COLO668 (cell line): ENCODE data around the gene COX19.

Experiments
- DNase-seq: peaks from one replicate; lab custom pipeline; 2025; ENCODE audit not compliant: unreplicated experiment; lab: John Stamatoyannopoulos, UW

COX19 gene, protein sequence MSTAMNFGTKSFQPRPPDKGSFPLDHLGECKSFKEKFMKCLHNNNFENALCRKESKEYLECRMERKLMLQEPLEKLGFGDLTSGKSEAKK

DNA sequence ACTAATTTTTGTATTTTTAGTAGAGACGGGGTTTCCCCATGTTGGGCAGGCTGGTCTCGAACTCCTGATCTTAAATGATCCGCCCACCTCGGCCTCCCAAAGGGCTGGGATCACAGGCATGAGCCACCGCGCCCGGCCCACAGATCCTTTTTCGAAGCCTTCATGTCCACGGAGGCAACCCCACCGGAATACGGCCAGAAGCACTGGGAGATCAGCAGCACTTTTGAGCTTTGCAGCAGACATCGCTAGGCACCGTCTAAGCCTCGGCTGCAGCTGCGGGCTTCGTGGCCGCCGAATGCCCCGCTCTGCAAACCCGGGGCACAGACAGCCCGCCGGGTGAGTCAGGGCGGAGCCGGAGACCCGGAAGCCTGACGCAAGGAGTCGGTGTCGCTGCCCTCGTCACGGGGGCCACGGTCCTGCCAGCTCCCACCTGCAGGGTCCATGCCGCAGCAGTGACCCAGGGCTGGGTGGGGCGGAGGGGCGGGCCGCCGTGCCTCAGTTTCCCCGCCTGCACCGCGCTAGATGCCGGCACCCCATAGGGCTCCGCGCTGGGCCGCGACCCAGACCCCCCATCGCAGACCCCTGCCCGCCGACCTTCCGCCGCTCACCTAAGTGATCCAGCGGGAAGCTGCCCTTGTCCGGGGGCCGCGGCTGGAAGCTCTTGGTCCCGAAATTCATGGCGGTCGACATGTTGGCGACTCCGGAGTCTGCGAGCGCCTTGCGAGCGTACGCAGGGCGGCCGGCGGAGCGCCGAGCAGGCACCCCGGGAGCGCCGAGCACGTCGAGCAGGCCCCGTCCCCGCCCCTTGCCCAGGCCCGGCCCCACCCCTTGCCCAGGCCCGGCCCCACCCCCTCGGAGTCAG, at the start of gene COX19:
TSS of gene COX19 (minus strand) at position 730 of the 862 bp plus-strand sequence. CDS start at position 690, 40 bp downstream.
- peak; percentile 97 for DNase-seq

DNA sequence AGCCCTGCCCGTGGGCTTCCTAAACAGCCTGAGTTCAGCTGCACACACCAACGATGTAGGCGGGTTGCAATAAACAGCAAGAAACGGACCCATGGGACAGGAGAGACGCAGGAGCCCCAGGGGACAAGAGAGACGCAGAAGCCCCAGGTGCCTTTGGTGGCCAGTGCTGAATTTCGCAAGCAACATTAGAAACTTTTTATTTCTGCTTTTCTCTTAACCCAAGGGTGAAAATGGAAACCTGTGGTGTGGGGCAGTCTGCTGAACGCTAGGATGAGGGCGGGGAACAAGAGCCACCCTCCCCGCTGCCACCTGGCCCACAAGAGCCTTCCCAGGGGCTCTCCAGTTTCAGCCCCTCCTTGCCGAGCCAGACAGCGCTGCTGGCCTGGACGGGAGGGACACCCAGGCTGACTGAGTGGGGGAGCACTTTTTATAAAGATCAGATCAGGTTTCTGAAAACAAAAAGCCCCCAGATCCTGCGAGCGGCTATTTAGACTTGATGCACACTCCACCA, 49.0 kb upstream of the COX19 start:
- peak; percentile 45 for DNase-seq

DNA sequence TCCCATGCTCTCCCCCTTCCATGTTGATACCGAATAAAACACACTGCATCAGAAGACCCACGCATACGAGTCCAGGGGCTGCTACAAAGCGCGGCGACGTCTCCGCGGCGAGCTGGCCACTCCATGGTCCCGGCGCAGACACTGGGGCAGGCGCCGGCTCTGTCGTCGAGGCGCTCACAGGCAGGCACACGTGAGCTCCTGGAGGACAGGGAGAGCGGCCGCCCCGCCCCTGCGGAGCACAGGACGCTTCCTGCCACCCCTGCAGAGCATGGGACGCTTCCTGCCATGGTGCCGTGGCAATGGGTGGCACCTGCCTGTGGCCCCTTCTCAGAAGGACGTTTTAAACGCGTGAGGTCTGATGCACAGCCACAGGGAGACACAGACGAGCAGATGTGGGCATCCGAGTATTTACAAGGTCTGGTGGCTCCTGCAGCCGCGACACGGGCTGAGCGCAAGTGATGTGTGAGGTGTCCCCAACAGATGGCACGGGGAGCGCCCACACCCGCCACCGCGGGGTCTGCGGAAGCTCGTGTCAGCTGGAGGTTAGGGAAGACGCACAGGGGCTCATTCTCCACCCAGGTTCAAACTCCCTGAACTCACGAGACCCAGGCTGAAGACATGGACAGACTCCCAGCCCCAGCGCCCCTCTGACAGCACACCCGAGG, 47.6 kb upstream of the COX19 start:
- no peak for DNase-seq

DNA sequence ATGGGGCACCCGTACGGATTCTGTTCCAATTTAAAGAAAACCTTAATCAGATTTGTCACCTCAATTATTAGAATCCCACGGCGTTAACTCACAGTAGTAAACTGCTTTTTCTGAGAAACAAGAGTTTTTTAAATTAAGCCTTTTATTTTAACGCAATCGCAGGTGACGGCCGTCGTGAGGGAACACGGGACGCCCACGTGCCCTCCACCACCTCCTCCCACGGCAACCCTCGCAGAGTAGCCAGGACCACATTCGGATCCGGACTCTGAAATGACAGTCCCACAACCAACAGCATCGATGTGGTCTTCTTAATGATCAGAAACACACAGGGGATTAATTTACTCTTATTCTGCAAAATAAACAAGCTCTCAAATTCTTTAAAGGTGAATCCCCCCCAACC, 47.0 kb upstream of the COX19 start:
- DNase-seq, result no peak

DNA sequence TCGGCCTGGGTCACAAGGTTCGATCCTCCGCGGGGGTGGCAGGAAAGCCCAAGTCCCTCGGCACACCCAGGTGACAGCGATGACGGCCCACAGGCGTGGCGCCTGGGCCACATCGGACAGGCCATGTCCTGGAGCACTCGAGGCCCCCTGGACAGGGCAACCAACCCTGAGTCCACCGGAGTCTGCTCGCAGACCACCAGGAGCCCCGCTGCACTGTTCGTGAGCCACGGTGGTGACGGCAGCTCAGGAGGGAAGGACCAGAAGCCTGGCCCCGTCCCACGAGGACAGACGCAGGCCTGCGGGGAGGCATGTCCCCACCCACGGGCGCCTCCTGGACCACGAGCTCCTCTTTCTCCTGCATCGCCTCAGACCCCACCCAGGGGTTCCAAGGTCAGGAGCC, 46.6 kb upstream of the COX19 start:
- no peak for DNase-seq

DNA sequence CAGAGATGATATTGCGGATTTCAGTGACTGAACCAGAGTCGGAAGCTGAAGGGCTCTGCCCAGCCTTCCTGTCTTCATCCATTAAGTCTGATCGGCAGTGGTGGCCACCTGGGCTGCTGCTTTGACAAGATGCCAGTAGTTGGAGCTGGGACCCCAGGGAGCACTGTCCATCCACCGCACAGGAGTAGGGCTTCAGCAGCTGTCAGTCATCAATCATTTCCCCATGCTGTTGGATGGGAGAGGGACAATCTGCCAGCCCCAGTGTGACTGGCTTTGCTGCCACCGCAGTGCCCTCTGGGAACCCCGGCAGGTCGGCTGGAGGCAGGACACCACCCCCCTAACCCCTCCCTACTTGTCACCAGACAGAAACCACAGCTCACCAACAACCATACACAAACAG, 46.0 kb upstream of the COX19 start:
- DNase-seq, result no peak

DNA sequence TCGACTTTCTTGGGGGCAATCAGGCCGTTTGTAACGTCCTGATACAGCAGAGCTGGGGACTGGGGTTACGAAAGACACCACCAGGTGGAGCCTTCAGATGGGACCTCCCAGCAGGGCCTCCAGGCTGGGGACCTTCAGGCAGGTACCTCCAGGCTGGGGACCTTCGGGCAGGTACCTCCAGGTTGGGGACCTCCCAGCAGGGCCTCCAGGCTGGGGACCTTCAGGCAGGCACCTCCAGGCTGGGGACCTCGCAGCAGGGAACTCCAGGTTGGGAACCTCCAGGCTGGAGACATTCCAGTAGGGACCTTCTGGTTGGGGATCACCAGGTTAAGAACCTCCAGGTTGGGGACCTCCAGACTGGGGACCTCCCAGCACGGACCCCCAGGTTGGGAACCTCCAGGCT, 45.5 kb upstream of the COX19 start:
- no peak for DNase-seq

DNA sequence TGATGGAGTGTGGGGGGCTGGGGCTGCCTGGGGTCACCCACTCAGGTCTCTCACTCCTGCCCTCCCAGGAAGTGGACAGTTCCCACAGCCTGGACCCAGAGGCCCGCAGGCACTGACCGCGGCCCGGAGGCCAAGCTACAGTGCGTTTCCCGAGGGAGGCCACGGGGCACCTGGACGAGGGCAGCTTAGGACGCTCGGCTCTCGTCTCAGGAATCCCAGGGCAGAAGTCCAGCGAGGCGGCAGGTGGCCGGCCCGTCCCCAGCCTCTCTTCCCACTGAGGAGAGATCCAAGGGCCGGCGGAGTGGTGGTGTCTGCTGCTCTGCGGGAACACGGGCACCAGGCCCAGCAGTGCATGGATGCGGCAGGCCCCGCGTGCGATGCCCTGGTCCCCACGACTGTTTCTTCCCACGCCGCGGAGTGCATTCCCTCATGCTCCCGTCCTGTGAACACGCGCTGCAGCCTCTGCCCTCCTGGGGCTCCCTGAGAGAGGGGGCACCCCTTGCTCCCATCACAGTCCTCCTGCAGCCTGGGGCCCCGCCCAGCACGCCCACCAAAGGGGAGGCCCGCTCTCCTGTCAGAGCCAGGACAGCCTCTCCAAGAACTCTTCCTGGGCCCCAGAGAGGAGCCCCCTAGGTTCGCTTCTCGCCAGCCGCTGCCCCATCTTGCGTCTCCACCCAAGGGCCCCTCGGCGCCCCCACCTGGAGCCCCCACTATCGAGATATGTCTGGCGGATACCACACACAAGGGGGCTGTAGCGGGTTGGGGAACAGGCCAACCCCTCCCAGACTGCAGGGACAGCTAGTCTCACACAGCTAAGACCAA, 44.7 kb upstream of the COX19 start:
- no peak for DNase-seq

DNA sequence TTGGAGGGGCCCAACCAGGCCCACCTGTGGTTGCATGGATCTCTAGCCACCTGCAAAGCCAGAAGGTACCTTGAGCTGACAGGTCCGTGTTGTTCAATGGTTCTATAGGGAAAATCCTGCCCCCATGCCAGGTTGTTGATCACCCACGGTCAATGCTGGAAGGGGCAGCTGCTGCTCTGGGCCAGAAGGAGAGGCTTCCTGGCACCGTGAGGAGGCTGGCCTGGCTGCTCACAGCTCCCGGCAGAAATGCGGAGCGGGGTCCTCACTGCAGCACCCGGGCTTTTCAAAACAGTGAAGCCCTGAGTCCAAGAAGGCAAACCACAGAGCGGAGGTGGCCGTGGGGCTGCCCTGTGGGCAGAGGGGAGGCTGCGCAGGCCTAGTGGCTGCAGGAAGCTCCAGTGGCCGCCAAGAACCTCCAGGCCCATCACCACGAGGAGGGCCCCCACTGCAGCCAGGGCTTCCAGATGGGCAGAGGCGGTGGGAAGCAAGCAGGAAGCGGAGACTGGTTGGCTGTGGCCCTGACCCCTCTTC, 44.0 kb upstream of the COX19 start:
- DNase-seq, result no peak

DNA sequence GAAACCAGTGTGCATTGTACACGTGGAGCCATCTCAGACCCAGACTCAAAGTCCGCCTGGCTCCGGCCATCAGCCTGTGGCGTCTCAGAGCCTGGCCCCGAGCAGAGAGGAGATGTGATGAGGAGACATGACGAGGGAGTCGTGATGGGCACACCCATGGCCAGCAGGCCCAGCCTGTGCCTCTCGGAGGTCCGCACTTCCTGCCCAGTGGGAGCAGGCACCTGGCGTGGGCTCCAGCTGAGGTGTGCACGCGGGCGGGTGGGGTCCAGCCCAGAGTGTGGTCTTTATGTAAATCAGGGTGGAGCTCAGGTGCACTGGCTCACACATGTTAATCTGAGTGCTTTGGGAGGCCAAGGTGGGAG, 43.0 kb upstream of the COX19 start:
- no peak for DNase-seq

DNA sequence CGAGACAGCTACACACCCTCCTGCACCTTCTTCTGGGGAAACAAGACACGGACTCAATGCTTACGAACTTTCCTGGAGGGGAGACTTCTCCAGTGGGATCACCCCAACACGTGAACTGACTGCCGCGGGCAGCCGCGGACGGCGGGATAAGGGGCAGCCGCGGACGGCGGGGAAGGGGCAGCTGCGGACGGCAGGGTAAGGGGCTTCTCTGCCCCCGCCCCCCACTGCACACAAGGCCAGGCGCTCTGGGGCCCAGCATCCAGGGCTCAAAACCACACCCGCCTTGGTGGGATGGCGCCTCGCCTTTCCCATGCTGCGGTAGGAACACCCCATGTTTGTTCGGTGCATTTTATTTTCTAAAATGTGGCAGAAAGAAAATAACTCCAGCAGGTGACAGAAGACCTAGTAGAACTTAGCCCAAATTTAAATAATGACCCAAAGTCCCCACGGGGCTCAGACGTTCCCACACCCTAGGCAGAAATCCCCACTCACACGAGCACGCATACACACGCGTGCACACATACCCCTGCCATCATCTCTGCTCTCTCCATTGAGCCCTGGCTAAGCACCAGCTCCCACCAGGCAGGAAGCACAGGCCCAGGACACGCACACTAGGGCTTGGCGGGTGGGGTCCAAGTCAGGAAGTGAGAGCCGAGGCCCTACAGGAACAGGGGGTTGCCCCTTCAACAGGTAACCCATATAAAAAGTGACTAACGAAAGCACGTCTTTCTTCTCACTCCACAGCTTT, 42.4 kb upstream of the COX19 start:
- DNase-seq, result no peak

DNA sequence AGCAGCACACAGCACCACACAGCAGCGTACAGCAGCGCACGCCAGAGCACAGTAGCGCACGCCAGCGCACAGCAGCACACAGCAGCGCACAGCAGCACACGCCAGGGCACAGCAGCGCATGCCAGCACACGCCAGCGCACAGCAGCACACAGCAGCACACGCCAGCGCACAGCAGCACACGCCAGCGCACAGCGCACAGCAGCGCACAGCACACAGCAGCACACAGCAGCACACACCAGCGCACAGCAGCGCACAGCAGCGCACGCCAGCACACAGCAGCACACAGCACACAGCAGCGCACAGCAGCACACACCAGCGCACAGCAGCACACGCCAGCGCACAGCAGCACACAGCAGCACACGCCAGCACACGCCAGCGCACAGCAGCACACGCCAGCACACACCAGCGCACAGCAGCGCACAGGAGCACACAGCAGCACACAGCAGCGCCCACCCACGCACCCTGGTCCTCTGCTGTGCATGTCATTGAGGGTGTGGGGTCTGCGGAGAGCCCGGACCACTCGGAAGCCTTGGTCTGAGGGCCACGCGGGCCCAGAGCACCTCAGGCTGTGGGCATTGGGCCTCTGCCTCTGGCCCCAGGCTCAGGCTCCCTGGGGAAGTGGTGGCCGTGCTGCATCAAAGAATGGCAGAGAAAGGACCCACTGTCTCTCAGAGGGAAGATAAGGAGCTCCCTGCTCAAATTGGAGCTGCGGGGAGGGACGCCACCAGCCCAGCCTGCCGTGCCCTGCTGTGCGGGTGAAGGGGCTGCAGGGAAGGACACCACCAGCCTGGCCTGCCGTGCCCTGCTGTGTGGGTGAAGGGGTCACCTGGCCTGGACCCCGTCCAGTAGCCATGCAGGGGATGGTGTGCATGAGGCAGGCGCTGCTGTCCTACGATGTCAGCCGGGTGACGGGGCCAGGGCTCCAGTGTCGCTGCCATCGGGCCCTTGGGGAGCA, 41.5 kb upstream of the COX19 start:
- DNase-seq, result no peak

DNA sequence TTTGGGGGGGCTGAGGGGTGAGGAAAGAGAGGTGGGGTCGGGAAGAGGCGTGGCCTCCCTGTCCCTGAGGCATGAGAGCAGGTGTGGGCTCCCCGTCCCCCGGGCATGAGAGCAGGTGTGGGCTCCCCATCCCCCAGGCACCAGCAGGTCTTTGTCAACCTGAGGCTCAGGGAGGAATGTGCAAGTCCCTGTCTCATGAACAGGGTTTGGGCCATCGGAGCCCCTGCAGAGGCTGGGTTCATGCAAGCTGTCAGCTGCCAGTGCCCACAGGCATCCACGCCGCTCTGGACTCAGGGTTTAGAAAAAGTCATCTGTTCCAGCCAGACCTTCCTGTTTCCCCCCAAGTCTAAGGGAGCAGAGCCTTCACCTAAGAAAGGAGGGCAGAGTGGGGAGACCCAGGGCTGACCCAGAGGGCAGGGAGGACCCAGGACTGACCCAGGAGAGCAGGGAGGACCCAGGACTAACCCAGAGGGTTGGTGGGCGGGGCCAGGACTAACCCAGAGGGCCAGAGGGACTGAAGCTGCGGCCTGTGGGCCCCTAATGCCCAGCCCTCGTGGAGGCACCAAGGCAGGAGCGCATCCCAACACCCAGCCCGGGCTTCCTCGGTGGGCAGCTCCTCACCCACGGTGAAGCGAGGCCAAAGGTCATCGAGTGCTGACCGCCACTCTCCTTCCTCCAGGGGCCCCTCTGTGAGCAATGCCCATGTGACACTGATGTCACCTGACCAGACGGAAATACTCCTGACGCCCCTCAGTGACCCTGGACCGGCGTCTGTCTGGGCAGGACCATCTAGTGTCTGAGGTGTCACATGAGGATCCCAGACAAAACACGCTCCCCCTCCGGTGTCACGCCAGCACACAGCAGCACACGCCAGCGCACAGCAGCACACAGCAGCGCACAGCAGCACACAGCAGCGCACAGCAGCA, 40.1 kb upstream of the COX19 start:
- peak; percentile 75 for DNase-seq

DNA sequence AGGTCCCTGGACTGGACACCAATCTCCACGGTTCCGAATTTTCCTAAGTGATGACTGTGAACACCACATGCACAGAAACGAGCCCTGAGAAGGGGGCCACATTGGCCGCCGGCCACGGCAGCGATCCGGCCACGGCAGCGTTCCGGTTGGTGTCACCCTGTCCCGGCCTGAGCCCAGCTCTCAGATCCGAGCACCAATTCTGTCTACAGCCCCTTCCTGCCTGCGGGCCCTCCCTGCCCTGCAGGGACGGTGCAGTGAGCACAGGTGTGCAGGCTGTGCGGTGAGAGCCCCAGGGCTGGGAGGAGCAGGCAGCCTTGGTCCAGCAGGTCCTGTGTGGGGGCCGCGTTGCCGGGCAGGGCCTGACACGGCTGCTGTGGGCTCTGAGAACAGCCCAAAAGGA, 39.3 kb upstream of the COX19 start:
- DNase-seq, result peak; percentile 64

DNA sequence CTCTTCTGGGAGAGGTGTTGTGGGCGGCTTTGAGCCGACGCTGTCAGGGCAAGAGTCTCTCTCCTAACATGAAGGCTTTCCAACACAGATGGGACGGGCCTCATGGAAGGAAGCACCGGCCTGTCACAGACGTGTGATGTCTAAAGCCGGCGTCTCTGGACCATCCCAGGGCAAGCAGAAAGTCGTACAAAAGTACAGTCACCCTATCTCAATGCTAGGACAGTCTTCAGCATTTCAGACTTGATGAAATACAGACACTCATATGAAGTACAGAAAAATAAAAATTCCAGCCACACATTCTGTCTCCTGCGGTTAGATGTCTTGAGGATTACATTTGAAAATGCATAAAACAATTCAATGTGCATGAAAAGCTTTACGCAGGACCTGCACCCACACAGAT, 38.2 kb upstream of the COX19 start:
- no peak for DNase-seq

DNA sequence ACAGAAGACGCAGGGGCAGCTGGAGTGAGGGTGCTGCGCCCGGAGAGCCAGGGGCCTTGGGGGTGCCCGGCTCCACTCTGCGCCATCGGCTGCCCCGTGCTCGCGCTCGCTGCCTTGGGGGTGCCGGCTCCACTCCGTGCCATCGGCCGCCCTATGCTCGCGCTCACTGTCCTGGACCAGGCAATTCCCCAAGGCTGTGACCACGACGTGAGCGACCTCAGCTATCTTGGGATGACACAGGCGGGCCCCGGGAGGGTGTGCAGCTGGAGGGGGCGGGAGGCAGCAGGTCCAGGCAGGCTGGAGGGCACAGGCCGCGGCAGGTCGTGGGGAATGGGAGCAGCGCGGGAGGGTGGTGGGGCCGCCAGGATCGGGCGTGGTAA, 37.4 kb upstream of the COX19 start:
- DNase-seq, result no peak

DNA sequence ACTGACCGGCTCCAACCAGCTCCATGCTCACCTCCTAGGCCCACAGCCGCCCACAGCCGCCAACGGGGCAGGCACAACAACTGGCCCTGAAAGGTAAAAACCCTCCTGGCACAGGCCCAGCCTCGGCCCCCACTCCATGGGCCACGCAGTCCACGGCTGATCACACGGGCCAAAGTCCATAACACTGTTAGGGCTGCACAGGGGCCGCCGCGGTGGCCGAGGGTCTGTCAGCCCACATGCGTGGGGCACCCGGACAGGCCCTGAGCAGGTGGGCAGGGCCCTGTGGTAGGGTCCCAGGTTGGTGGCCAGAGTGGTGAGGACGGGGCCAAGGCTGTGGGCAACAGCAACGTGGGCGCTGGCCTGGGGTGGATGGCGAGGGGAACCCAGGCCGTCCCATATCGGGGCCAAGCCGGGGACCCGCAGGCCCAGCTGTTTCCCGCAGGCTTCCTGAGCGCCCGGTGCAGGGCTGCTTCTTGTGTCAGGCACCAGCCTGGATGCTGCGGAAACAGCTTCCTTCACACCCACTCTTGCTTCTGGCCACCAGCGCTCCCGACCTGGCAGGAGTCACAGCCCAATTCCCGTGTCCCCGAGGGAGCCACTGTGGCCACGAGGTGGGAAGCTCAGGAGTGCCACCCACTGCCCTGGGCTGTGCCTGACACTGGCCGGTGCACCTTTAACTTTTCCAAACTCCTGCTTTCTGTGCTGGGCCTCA, 36.8 kb upstream of the COX19 start:
- DNase-seq, result no peak
